22Rv1 (cell line): ENCODE results near the gene SLC25A26.
A peak's percentile ranks its signal among the peaks of the same experiment; 100 is the strongest.

Experiments
- H3K27ac ChIP-seq: fragments of 450-650 bp; 2 replicates; pipeline ENCODE4 v1.5.1; 2017
- ZFX ChIP-seq: fragments of 450-650 bp; IDR thresholded peaks from 2 replicates; pipeline ENCODE4 v1.6.1; 2017; ENCODE audit warnings: antibody characterized with exemption, borderline replicate concordance
- TF ChIP-seq, protein P1 (sequence below): fragments of 450-650 bp; IDR thresholded peaks from 2 replicates; pipeline ENCODE4 v1.5.1; 2017; ENCODE audit warnings: mild to moderate bottlenecking

The SLC25A26 gene

DNA sequence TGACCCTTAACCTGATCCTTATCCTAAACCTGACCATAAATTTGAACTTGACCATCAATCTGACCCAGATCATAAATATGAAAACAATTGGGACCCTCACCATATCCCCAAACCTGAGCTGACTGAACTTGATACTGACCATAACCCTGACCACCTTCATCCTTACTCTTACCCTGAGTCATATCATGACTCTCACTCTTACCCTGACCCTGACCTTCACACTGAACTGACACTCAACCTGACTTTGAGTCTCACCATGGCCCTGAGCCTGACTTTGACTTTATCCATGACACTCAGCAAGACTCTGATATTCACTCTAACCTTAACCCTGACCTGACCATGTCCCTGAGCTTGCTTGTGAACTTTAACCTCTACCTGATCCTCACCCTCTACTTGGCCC, 34.3 kb upstream of the SLC25A26 start:
- TF ChIP-seq ZFX, result no peak
- TF ChIP-seq, protein P1, sequence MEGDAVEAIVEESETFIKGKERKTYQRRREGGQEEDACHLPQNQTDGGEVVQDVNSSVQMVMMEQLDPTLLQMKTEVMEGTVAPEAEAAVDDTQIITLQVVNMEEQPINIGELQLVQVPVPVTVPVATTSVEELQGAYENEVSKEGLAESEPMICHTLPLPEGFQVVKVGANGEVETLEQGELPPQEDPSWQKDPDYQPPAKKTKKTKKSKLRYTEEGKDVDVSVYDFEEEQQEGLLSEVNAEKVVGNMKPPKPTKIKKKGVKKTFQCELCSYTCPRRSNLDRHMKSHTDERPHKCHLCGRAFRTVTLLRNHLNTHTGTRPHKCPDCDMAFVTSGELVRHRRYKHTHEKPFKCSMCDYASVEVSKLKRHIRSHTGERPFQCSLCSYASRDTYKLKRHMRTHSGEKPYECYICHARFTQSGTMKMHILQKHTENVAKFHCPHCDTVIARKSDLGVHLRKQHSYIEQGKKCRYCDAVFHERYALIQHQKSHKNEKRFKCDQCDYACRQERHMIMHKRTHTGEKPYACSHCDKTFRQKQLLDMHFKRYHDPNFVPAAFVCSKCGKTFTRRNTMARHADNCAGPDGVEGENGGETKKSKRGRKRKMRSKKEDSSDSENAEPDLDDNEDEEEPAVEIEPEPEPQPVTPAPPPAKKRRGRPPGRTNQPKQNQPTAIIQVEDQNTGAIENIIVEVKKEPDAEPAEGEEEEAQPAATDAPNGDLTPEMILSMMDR, result no peak
- H3K27ac ChIP-seq, result no peak overlapping the region

GRCh38 chr3:66195347-66195783, 25.4 kb upstream of the SLC25A26 start:
- TF ChIP-seq, protein P1, result peak; percentile 22; the same call in 1 of the 2 replicates
- TF ChIP-seq ZFX, result no peak
- H3K27ac ChIP-seq, result no peak overlapping the region

GRCh38 chr3:66196633-66197032, 24.2 kb upstream of the SLC25A26 start:
- TF ChIP-seq ZFX, result no peak
- TF ChIP-seq, protein P1, result peak; percentile 52
- H3K27ac ChIP-seq, result no peak overlapping the region

GRCh38 chr3:66198437-66199088, 22.2 kb upstream of the SLC25A26 start:
- no peak for TF ChIP-seq ZFX
- TF ChIP-seq, protein P1, result no peak

DNA sequence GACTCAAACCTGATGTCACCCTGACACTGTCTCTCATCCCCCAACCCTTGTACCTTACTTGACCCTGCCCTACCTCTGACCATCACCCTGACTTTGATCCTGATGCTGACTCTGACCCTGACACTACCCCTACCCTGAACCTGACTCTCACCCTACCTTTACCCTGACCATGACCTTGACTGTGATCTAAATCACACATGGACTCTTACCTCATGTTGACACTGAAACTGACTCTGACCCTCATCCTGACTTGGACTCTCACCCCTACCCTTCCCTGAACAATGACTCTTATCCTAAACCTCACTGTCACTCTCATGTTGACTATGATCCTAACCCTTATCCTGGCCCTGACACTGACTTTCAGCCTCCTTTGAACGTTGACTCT, 21.7 kb upstream of the SLC25A26 start:
- no peak overlapping the region for H3K27ac ChIP-seq
- no peak for TF ChIP-seq ZFX
- TF ChIP-seq, protein P1, result no peak

More at GRCh38 chr3:66198437-66199088, 22.2 kb upstream of the SLC25A26 start:
- H3K27ac ChIP-seq, result no peak overlapping the region

DNA sequence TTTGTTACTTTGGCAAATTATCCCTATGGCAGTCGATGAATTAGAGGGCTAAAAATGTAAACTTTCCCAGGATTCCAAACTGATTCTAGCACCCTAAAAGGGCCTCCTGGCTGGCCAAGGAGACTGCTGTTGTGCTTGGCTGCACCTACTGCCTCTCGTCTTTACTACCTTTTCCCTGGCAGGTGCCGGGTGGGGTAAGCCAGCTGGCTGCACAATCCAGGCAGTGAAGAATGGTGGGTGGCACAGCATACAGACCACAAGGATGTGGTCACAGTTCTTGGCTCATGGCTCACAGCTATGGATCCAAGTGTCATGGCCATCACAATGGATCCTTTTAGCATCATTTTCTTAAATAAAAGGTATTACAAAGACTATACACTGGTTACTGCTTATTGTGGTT, 20.7 kb upstream of the SLC25A26 start:
- TF ChIP-seq ZFX, result no peak
- TF ChIP-seq, protein P1, result no peak
- H3K27ac ChIP-seq, result no peak overlapping the region

DNA sequence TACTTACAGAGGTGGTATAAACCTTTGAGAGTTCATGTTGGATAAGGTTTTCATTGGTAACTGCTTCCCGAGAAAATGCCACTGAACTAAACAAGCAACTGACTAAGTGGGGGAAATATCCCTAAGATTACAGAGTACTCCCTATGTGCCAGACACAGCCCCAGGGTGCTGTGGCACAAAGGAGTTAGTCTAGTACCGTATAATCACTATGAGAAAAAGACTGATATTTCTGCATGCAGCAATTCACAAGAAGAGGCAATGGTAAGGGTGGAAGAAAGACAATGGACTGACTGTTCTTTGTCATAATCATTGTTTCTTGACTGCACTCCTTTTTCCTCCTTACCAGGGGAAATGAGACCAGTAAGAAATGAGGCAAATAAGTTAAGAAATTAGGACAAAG, 20.0 kb upstream of the SLC25A26 start:
- H3K27ac ChIP-seq, result no peak overlapping the region
- TF ChIP-seq, protein P1, result no peak
- no peak for TF ChIP-seq ZFX
